Smooth muscle cell (in vitro differentiated cells): Measurements from ENCODE around the gene EML6. TPM values are rescaled to one million over a fixed set of nuclear protein-coding genes. Genes with fewer than 3 reads are reported as not detected.

ENCODE experiments used
- DNase-seq: peaks from one replicate; lab custom pipeline; 2025; ENCODE audit not compliant: unreplicated experiment; lab: John Stamatoyannopoulos, UW
- H2AFZ ChIP-seq: fragments of 200-600 bp; sonication (generic); 2 replicates; pipeline ENCODE4 v1.6.0; 2016; ENCODE audit warnings: antibody characterized with exemption, low read depth, mild to moderate bottlenecking
- H3F3A ChIP-seq: fragments of 200-600 bp; sonication (generic); 2 replicates; pipeline ENCODE4 v1.6.0; 2017; ENCODE audit warnings: antibody characterized with exemption, low read depth
- H3K27ac ChIP-seq: fragments of 200-600 bp; sonication (generic); 2 replicates; pipeline ENCODE4 v1.5.1; 2016; ENCODE audit warnings: low read depth, mild to moderate bottlenecking
- H3K27me3 ChIP-seq: fragments of 200-600 bp; sonication (generic); 2 replicates; pipeline ENCODE4 v1.6.1; 2016; ENCODE audit warnings: low read depth, mild to moderate bottlenecking
- H3K36me3 ChIP-seq: fragments of 200-600 bp; sonication (generic); 2 replicates; pipeline ENCODE4 v1.5.1; 2016; ENCODE audit warnings: low read depth
- H3K4me1 ChIP-seq: fragments of 200-600 bp; sonication (generic); 2 replicates; pipeline ENCODE4 v1.5.1; 2016; ENCODE audit warnings: low read depth
- H3K4me2 ChIP-seq: fragments of 200-600 bp; sonication (generic); 2 replicates; pipeline ENCODE4 v1.6.0; 2016; ENCODE audit warnings: mild to moderate bottlenecking
- H3K4me3 ChIP-seq: fragments of 200-600 bp; sonication (generic); 2 replicates; pipeline ENCODE4 v1.5.1; 2016; ENCODE audit warnings: mild to moderate bottlenecking
- H3K79me2 ChIP-seq: fragments of 200-600 bp; sonication (generic); 2 replicates; pipeline ENCODE4 v1.6.0; 2016; ENCODE audit warnings: low read depth, mild to moderate bottlenecking
- H3K9ac ChIP-seq: fragments of 200-600 bp; sonication (generic); 2 replicates; pipeline ENCODE4 v1.6.0; 2016; ENCODE audit warnings: low read depth
- H3K9me3 ChIP-seq: fragments of 200-600 bp; sonication (generic); replicated peaks from 2 replicates; pipeline ENCODE4 v1.5.1; 2016; ENCODE audit warnings: low read depth
- H4K20me1 ChIP-seq: fragments of 200-600 bp; sonication (generic); 2 replicates; pipeline ENCODE4 v1.6.0; 2016; ENCODE audit warnings: low read depth
- CTCF ChIP-seq: fragments of 200-600 bp; sonication (generic); IDR thresholded peaks from 2 replicates; pipeline ENCODE4 v1.5.1; 2017; ENCODE audit warnings: borderline replicate concordance, mild to moderate bottlenecking, antibody characterized with exemption; ENCODE audit not compliant: insufficient read depth, poor library complexity, severe bottlenecking
- WGBS: methylation state at CpG from one replicate; pipeline ENCODE4 v1.1.7; 2016; ENCODE audit warnings: low lambda C conversion rate; 5-methylcytosine and 5-hydroxymethylcytosine counted together
- polyA plus RNA-seq: library from polyadenylated mRNA; unstranded; fragments of >200 nt; fragmentation: Nextera tagmentation; extraction: Ambion mirVana; gene quantifications from 2 replicates; pipeline ENCODE4 v1.2.1, GENCODE V29; 2016
- total RNA-seq: library from RNA; depleted of rRNA; stranded (reverse); fragments of >200 nt; gene quantifications from 2 replicates; pipeline ENCODE4 v1.2.3, GENCODE V29; 2014

The EML6 gene
- total and polyA plus RNA-seq, 2 experiments from 2014 or later, result 0.49 to 0.54 TPM

- no peak for TF ChIP-seq CTCF
- no peaks in the 10 kb centered on the region for H3K36me3 ChIP-seq
- no peak overlapping the region for H3K4me3 ChIP-seq
- H2AFZ ChIP-seq, result no peak overlapping the region
- no peak overlapping the region for H3K4me2 ChIP-seq
- no peak for DNase-seq
- H3K9me3 ChIP-seq, result no peaks in the 10 kb centered on the region
- no peaks in the 10 kb centered on the region for H3K4me1 ChIP-seq
- H4K20me1 ChIP-seq, result no peaks in the 10 kb centered on the region
- H3K9ac ChIP-seq, result no peak overlapping the region
- H3K79me2 ChIP-seq, result no peaks in the 10 kb centered on the region
- H3F3A ChIP-seq, result no peaks in the 10 kb centered on the region
- H3K27me3 ChIP-seq, result no peaks in the 10 kb centered on the region
- 91% methylated on average over 8 of the region's 8 CpGs for WGBS
- H3K27ac ChIP-seq, result no peak overlapping the region
Measured at GRCh38 chr2:54927085-54927750, 203.8 kb downstream of the EML6 start.

- no peaks in the 10 kb centered on the region for H4K20me1 ChIP-seq
- H3K27me3 ChIP-seq, result no peaks in the 10 kb centered on the region
- no peak overlapping the region for H3K4me2 ChIP-seq
- no peak overlapping the region for H3K9ac ChIP-seq
- no peaks in the 10 kb centered on the region for H3K79me2 ChIP-seq
- no peak overlapping the region for H3K4me3 ChIP-seq
- H3K9me3 ChIP-seq, result no peaks in the 10 kb centered on the region
- no peak overlapping the region for H3K27ac ChIP-seq
- H3K4me1 ChIP-seq, result no peaks in the 10 kb centered on the region
- H3K36me3 ChIP-seq, result no peaks in the 10 kb centered on the region
- no peak overlapping the region for H2AFZ ChIP-seq
- TF ChIP-seq CTCF, result no peak
- no peak for DNase-seq
- WGBS, result 92% methylated on average over 16 of the region's 16 CpGs
- H3F3A ChIP-seq, result no peaks in the 10 kb centered on the region
Measured at GRCh38 chr2:54927751-54928615, 204.5 kb downstream of the EML6 start.

DNA sequence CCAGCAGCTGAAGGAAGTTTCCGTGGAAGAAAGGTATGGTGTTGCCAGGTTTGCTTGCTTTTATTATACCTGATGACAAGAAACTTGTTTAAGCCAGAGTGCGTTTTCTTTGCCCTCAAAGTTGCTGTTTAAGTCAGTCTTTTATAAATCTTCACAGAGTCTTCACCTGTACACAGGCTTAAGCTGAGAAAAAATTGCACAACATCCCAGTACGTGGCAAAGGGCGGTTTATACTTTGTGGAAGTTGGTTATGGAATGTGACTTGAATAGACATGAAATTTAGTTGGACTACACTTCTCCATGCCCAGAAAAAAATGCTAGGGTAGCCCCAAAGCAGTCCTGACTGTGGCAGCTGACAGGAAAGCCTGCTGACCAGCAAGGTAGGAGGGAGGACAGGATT is 205.3 kb downstream of the EML6 start:
- Histone ChIP-seq H3K4me2 (no peak overlapping the region), H3F3A (no peaks in the 10 kb centered on the region), H3K79me2 (no peaks in the 10 kb centered on the region), H3K36me3 (no peaks in the 10 kb centered on the region), H3K27me3 (no peaks in the 10 kb centered on the region), H3K27ac (no peak overlapping the region), H2AFZ (no peak overlapping the region), H4K20me1 (no peaks in the 10 kb centered on the region), H3K9ac (no peak overlapping the region), H3K9me3 (no peaks in the 10 kb centered on the region), H3K4me1 (no peaks in the 10 kb centered on the region), H3K4me3 (no peak overlapping the region)
- DNase-seq, result no peak
- 89% methylated on average over 4 of the region's 4 CpGs for WGBS
- no peak for TF ChIP-seq CTCF
